ENCODE data around the gene DNAI2. TPM values are rescaled to one million over a fixed set of nuclear protein-coding genes. Genes with fewer than 3 reads are reported as not detected.

Gene DNAI2
- total RNA-seq, 1 experiment from 2014 or later: not detected

DNA sequence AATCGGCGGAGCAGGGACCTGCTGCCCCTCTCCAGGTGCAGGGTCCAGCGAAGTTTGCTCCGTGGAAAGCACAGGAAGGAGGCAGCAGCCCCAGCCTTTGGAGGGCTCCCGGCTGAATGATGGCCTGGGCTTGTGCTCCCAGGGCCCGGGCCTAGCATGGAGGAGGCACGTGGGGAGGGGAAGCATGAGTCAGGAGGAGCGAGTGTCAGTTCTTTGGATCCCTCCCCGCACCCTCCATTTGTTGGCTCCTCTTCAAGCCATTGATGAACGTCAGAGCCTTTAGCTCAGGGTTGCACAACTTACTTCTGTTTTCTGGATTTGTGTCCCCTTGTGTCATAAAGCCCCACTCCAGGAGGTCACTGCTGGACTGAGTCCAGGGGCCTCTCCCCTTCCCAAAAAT is 34.9 kb upstream of the DNAI2 start:
- Histone ChIP-seq H3K36me3 (replicated peaks; ENCODE audit: control insufficient read depth, insufficient read depth, low read length) (no peaks in the 10 kb centered on the region), H3K27me3 (ENCODE audit: control insufficient read depth, insufficient read depth, low read length) (no peaks in the 10 kb centered on the region), H3K4me3 (ENCODE audit: insufficient read depth, low read depth, low read length) (no peak overlapping the region)
- DNase-seq: no peak

DNA sequence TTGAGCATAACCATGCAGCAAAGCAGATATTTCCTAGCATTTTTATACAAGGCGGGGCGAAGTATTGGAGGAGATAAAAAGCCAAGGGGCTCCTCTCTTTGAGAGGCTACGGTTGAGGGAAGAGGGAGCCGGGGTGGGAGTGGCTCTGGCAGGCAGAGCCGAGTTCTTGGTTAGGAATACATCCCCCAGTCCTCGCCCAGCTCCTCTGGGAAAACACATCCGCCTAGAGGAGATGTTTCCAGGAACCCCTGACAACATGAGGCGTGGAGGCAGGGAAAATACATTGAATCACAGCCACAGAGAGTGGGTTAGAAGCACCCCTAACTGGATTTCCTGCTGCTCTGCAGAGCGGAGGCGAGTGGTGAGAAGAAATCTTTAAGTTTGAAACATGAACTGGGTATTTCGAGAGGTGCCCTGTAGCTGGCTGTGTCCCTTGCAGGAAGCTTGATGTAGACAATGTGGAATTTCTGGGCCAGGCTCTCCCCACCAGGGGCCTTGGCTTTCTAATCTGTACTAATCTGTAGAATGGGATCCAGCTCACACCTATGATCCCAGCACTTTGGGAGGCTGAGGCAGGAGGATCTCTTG is 33.3 kb upstream of the DNAI2 start:
- Histone ChIP-seq H3K4me3 (ENCODE audit: insufficient read depth, low read depth, low read length) (no peak overlapping the region), H3K27me3 (ENCODE audit: control insufficient read depth, insufficient read depth, low read length) (no peaks in the 10 kb centered on the region), H3K36me3 (replicated peaks; ENCODE audit: control insufficient read depth, insufficient read depth, low read length) (no peaks in the 10 kb centered on the region)
- DNase-seq: no peak

DNA sequence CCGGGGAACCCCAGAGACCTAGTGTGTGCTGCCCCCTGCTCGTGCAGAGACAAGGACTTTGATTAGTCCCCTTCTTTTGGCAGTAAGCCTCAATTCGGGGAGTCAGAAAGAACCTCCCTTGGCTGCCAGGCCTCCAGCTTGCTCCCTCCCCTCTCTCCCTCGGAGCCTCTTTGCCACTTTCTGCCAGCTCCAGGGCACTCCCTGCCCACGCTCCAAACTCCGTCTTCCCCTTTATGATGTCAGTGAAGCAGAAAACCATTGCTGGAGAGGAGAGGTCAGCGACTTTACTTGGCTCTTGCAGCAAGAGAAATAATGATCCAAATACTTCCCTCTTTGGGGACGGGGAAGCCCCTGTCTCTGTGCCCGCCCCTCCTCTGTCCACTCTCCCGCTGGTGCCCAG is 32.6 kb upstream of the DNAI2 start:
- no peak overlapping the region for H3K4me3 ChIP-seq (ENCODE audit: insufficient read depth, low read depth, low read length)
- no peak for DNase-seq
- H3K36me3 ChIP-seq (replicated peaks; ENCODE audit: control insufficient read depth, insufficient read depth, low read length): no peaks in the 10 kb centered on the region
- no peaks in the 10 kb centered on the region for H3K27me3 ChIP-seq (ENCODE audit: control insufficient read depth, insufficient read depth, low read length)

DNA sequence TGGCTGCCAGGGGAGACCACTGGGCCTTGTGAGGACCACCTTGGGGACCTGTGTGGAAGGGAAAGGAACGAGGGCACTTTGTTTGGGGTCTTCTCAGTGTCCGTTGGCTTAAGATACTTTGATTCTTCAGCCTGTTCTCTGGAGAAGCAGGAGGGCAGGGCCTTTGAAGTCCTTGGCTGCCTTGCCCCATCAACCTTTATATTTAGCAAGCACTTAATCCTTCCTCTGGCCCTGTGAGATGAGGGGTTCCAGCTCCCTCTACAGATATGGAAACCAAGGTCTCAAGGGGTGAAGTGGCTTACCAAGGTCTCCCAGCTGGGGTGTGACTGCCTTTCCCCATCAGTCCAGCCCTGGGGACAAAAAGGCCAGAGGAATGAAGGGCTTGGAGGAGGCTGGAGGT is 32.2 kb upstream of the DNAI2 start:
- Histone ChIP-seq H3K27me3 (ENCODE audit: control insufficient read depth, insufficient read depth, low read length) (no peaks in the 10 kb centered on the region), H3K36me3 (replicated peaks; ENCODE audit: control insufficient read depth, insufficient read depth, low read length) (no peaks in the 10 kb centered on the region), H3K4me3 (ENCODE audit: insufficient read depth, low read depth, low read length) (no peak overlapping the region)
- DNase-seq: no peak

DNA sequence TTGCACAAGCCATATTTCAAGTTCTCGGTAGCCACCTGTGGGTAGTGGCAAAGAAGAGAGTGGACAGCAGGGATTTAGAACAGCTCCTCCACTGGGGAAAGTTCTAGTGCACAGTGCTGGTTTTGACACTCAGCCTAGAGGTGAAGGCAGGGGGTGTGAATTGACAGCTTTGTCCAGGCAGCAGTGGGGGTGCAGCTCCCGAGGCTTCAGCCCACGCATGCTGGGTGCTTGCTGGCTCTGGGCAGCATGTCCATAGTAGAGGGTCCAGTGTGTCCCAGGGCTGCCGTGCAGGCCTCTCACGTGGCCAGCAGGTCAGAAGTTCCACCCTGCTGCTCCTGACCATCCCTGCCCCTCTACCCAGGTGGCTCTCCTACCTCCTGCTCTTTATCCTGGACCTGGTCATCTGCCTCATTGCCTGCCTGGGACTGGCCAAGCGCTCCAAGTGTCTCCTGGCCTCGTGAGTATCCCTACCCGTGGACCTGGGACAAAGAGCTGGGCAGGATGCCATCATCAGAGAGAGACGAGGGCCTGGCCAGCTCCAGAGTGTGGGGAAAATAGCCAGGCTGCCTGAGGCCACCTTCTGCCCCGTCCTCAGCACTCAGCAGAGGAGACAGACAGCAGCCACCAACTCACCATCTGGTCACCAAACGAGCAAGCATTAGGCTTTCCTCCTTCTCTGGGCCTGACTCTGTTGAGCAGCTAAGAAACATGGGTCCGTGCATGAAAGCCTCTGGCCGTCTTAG is 30.9 kb upstream of the DNAI2 start:
- DNase-seq: no peak
- H3K4me3 ChIP-seq (ENCODE audit: insufficient read depth, low read depth, low read length): no peak overlapping the region
- no peaks in the 10 kb centered on the region for H3K27me3 ChIP-seq (ENCODE audit: control insufficient read depth, insufficient read depth, low read length)
- H3K36me3 ChIP-seq (replicated peaks; ENCODE audit: control insufficient read depth, insufficient read depth, low read length): no peaks in the 10 kb centered on the region

DNA sequence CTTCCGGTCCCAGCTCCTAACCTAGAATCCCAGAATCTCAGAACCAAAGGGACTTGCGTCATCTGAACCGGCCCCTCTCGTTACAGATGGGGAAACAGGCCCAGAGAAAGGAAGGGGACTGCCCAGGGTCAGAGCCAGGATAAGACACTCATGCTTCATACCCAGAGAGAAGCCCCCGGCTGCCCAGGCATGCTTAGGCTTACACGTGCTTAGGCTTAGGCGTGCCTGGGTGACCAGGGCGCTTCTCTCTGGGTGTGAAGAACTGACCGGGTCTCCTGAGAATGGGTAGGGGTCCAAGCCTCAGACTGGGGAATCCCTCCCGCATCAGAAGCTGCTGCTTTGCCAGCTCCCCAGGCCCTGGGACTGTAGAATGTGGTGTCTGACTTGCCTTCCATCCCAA is 29.9 kb upstream of the DNAI2 start:
- Histone ChIP-seq H3K27me3 (ENCODE audit: control insufficient read depth, insufficient read depth, low read length) (no peaks in the 10 kb centered on the region), H3K36me3 (replicated peaks; ENCODE audit: control insufficient read depth, insufficient read depth, low read length) (no peaks in the 10 kb centered on the region), H3K4me3 (ENCODE audit: insufficient read depth, low read depth, low read length) (no peak overlapping the region)
- DNase-seq: no peak

DNA sequence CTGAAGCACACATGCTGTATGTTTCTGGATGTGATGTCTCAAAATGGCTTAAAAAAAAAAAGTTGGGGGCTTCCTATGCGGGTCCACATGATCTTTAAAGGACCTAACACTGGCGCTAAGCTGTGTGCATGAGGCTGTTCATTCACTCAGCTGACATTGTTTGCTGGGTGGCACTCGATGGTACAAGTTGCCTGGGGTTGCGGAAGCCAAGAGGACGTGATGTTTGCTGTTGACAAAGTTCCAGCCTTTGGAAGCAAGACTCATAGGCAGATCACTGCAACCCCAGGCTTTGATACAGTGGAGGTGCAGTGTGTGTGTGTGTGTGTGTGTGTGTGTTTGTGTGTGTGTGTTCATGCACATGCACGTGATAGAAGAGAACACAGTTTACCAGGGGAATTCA is 29.5 kb upstream of the DNAI2 start:
- no peak for DNase-seq
- H3K4me3 ChIP-seq (ENCODE audit: insufficient read depth, low read depth, low read length): no peak overlapping the region
- H3K27me3 ChIP-seq (ENCODE audit: control insufficient read depth, insufficient read depth, low read length): no peaks in the 10 kb centered on the region
- H3K36me3 ChIP-seq (replicated peaks; ENCODE audit: control insufficient read depth, insufficient read depth, low read length): no peaks in the 10 kb centered on the region

DNA sequence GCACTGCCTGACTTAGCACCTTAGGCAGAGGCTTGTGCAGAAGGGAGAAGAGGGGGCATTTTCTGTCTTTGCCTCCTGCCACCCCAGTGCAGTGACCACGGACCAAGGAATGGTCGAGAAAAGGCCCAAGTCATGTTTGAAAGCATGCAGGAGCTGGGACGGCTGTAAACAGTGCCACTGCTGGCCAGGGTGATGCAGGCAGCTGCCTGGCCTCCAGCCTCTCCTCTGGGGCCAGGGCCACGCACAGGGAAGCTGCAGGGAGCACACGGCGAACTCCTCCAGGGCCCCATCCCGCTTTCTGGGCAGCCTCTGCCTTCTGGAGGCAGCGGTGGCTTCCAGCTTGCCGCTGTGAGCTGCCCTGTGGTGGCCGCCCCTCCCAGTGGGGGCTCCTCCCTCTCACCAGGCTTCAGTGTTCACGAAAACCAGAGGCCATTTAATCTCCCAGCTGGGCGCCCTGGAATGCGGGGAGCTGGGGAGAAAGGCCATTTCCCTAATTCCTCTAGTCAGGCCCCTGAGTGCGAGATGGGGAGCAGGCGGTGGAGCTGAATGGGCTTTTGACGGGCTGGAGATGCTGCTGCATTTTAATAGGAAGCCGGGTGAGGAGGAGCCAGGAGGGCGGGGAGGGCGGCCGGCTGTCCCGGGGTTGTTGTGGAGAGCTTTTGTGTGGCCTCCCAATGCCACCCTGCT is 28.7 kb upstream of the DNAI2 start:
- DNase-seq: peak; percentile 92
- no peaks in the 10 kb centered on the region for H3K27me3 ChIP-seq (ENCODE audit: control insufficient read depth, insufficient read depth, low read length)
- H3K36me3 ChIP-seq (replicated peaks; ENCODE audit: control insufficient read depth, insufficient read depth, low read length): no peaks in the 10 kb centered on the region
- no peak overlapping the region for H3K4me3 ChIP-seq (ENCODE audit: insufficient read depth, low read depth, low read length)

DNA sequence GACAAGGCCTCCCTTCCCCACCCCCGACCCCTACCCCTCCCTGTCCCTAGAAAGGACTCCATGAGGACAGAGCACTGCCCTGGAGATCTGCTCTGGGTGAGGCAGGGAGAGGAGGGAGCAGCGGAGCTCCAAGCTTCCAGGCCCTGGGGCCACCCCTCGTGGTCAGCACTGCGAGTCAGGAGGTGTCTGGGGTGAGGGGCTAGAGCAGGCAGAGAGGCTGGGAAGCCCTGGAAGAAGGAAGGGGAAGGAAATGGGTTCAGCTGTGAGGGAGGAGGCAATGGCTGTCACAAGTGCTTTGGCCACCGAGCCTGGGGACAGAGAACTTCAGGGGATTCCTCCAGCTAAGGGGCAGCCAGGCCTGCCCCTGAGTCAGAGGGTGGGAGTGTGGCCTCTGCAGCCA is 28.2 kb upstream of the DNAI2 start:
- no peaks in the 10 kb centered on the region for H3K36me3 ChIP-seq (replicated peaks; ENCODE audit: control insufficient read depth, insufficient read depth, low read length)
- DNase-seq: no peak
- H3K27me3 ChIP-seq (ENCODE audit: control insufficient read depth, insufficient read depth, low read length): no peaks in the 10 kb centered on the region
- no peak overlapping the region for H3K4me3 ChIP-seq (ENCODE audit: insufficient read depth, low read depth, low read length)

DNA sequence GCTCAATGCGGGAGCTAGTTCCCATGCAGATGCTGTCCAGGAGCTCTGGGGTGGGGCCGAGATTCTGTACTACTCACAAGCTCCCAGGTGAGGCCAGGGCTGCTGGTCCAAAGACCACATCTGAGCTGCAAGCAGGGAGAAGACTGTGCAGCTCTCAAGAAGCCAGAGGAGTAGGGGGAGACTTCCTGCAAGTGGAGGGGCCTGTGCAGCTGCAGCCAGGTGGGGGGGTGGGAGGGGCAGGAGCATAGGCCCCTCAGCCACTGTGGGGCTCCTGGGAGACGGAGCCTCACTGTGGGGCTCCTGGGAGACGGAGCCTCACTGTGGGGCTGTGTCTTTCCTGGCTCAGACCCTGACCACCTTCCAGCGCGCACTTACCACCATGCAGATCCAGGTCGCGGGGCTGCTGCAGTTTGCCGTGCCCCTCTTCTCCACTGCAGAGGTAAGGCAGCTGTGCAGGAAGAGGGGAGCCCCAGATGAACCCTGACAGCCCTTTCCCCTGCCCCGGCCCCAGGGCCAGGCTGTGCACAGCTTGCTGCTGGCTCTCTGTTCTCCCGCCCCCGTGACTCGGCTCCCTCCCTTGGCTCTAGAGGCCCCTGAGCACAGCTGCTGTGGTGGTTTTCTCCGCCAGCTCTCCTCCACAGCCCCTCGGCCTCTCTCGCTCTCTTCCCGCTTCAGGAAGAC is 24.3 kb upstream of the DNAI2 start:
- no peaks in the 10 kb centered on the region for H3K27me3 ChIP-seq (ENCODE audit: control insufficient read depth, insufficient read depth, low read length)
- H3K36me3 ChIP-seq (replicated peaks; ENCODE audit: control insufficient read depth, insufficient read depth, low read length): no peaks in the 10 kb centered on the region
- no peak overlapping the region for H3K4me3 ChIP-seq (ENCODE audit: insufficient read depth, low read depth, low read length)
- peak; percentile 74 for DNase-seq

DNA sequence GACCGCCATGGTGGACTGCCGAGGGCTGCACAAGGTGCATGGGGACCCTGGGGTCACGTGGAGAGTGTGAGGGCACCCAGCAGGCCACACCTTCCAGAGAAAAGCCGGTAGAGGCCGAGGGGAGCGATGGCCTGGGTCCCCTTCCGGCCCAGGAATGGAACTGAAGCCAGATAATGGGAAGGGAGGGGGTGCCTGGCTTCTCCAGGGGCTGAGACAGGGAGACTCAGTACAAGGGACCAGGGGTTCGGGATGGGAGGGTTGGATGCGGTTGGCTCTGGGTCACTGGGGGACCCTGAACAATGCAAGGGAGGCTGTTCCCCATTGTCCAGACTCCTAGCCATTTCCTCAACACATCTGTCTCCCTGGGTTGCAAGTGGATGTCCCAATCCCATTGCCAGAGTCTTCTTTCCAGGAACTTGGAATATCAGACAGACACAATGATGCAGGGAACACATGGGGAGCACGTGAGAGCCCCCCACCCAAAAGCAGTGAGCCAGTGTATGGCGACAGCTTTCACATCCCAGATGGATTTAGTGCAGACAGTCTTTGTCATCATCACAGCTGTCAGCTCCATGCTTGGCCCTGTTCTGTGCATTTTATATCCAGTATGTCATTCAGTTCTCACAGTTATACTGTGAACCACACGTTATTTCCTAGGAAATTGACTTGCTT is 23.6 kb upstream of the DNAI2 start:
- Histone ChIP-seq H3K27me3 (ENCODE audit: control insufficient read depth, insufficient read depth, low read length) (no peaks in the 10 kb centered on the region), H3K4me3 (ENCODE audit: insufficient read depth, low read depth, low read length) (no peak overlapping the region), H3K36me3 (replicated peaks; ENCODE audit: control insufficient read depth, insufficient read depth, low read length) (no peaks in the 10 kb centered on the region)
- DNase-seq: no peak

DNA sequence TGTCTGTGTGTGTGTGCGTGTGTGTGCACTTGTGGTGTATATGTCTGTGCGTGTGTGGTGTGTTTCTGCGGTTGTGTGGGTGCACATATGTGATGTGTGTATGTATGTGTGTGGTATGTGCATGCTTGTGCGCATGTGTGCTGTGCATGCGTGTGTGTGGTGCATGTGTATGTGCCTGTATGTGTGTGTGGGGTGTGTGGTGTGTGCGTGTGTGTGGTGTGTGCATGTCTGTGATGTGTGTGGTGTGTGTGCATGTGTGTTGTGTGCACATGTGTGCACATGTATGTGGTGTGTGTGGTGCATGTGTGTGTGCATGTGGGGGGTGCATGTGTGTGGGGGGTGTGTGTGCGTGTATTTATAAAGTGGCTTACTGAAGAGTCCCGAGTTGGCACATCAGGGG is 23.0 kb upstream of the DNAI2 start:
- H3K4me3 ChIP-seq (ENCODE audit: insufficient read depth, low read depth, low read length): no peak overlapping the region

DNA sequence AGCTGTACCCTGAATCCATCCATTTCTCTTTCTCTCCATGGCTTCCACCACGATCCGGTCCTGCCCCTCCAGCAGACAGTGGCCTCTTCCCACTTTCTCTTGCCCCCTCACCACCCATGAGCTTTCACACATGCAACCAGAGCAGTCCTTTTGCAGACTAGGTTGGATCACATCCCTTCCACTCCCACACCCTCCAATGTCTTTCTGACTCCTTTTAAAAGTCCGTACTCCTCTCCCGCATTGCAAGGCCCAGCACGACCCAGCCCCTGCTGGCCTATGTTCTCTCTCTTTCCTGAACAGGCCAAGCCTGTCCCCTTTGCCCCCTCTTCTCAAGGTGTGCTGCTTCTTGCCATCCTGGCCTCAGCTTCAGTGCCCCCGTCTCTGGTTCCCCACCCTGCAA is 22.5 kb upstream of the DNAI2 start:
- DNase-seq: no peak
- no peaks in the 10 kb centered on the region for H3K27me3 ChIP-seq (ENCODE audit: control insufficient read depth, insufficient read depth, low read length)
- no peak overlapping the region for H3K4me3 ChIP-seq (ENCODE audit: insufficient read depth, low read depth, low read length)
- no peaks in the 10 kb centered on the region for H3K36me3 ChIP-seq (replicated peaks; ENCODE audit: control insufficient read depth, insufficient read depth, low read length)

More for the DNA sequence above, 23.0 kb upstream of the DNAI2 start:
- no peak for DNase-seq
- Histone ChIP-seq H3K27me3 (ENCODE audit: control insufficient read depth, insufficient read depth, low read length) (no peaks in the 10 kb centered on the region), H3K36me3 (replicated peaks; ENCODE audit: control insufficient read depth, insufficient read depth, low read length) (no peaks in the 10 kb centered on the region)

DNA sequence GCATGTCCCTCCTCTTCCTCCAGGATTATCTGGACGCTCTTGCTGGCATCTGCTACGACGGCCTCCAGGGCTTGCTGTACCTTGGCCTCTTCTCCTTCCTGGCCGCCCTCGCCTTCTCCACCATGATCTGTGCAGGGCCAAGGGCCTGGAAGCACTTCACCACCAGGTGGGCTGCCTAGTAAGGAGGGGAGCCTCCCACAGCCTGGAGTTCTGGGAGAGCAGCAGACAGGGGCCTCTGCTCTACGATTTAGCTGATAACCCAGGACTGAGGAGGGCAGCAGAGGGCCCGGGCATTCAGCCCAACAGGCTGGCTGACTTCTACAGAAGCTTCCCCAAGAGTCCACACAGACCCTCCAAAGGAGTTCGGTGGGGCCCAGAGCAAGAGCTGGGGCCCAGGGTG is 21.8 kb upstream of the DNAI2 start:
- peak; percentile 67 for DNase-seq
- Histone ChIP-seq H3K36me3 (replicated peaks; ENCODE audit: control insufficient read depth, insufficient read depth, low read length) (no peaks in the 10 kb centered on the region), H3K27me3 (ENCODE audit: control insufficient read depth, insufficient read depth, low read length) (no peaks in the 10 kb centered on the region), H3K4me3 (ENCODE audit: insufficient read depth, low read depth, low read length) (no peak overlapping the region)
